NCI-H1092 (cell line): Measurements from ENCODE around the gene SETBP1.

Experiments
- DNase-seq: peaks from one replicate; lab custom pipeline; 2025; lab: John Stamatoyannopoulos, UW

Gene SETBP1

GRCh38 chr18:44679056-44679913, 1.4 kb upstream of the SETBP1 start:
- peak; percentile 87 for DNase-seq

GRCh38 chr18:44679914-44680272, 795 bp upstream of the SETBP1 start:
- DNase-seq: peak; percentile 69

GRCh38 chr18:44681076-44681970, 635 bp downstream of the SETBP1 start:
- DNase-seq: no peak

DNA sequence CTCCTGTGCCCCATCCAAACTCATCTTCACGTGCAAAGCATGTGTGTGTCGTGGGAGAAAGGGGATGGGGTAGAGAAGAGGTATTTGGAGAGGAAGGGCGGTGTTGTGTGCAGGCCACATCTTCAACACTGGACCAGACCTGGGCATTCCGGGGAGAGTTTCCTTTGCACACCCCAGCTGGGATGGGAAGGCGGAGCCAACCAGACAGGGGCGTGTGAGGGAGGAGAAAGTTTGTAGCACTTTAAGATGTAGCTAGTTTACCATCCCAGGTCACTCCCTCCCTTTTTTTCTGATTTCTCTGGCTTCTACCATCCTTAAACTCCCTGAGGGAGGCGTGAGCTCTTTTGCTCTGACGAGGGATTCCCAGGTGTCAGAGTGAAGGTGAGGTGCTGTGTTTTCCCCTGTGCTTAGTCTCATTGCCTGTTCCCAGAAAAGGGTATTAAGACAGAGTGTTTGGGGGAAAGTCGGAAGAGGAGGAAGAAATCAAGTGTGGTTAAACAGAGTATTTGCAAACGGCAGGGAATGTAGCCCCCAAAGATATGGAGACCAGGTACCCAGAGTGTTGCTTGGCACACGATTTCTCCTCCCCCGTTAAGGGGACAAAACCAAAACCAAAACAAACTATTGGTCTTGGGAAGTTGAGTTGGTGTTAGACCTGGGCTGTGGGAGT, 1.6 kb downstream of the SETBP1 start:
- DNase-seq: no peak

- DNase-seq: peak; percentile 53
Measured at GRCh38 chr18:44682871-44683221, 2.2 kb downstream of the SETBP1 start.

GRCh38 chr18:44683556-44683955, 2.9 kb downstream of the SETBP1 start:
- DNase-seq: no peak

DNA sequence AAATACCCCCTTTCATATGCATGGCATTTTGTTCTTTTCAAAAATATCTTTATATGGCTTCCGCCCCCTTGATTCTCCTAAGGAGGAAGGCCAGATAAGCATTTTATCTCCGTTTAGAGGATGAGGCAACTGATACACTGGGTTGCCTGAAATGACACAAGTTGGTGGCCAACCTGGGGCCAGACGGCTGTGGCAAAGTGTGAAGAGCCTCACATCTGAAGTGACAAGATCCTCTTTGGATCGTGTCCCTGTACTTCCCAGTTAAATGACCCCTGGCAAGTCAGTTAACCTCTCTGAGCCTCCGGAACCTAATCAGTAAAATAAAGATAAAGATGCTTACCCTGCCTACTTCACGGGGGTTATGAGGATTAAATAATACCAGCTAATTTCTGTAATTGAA, 4.6 kb downstream of the SETBP1 start:
- DNase-seq: no peak

- no peak for DNase-seq
Measured at GRCh38 chr18:44686156-44686555, 5.5 kb downstream of the SETBP1 start.

DNA sequence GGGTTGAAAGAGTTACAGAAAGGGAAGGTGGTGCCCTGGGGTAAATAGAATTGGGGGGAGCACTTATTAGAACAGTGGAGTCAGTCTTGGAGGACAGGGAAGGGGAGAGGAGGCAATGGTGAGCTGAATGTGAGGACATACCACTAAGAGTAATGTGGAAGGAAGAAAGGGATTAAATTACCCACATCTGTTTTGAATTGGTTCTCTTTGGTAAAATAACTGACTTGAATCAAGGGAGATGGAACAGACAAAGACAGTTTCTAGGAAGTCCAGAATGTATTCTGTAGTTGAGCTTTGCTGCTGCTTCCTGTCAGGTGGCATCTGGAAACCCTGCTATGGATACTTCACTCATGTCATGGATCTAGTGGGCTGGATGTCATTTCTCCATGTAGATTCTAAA, 6.7 kb downstream of the SETBP1 start:
- no peak for DNase-seq

GRCh38 chr18:44689736-44690135, 9.0 kb downstream of the SETBP1 start:
- no peak for DNase-seq

DNA sequence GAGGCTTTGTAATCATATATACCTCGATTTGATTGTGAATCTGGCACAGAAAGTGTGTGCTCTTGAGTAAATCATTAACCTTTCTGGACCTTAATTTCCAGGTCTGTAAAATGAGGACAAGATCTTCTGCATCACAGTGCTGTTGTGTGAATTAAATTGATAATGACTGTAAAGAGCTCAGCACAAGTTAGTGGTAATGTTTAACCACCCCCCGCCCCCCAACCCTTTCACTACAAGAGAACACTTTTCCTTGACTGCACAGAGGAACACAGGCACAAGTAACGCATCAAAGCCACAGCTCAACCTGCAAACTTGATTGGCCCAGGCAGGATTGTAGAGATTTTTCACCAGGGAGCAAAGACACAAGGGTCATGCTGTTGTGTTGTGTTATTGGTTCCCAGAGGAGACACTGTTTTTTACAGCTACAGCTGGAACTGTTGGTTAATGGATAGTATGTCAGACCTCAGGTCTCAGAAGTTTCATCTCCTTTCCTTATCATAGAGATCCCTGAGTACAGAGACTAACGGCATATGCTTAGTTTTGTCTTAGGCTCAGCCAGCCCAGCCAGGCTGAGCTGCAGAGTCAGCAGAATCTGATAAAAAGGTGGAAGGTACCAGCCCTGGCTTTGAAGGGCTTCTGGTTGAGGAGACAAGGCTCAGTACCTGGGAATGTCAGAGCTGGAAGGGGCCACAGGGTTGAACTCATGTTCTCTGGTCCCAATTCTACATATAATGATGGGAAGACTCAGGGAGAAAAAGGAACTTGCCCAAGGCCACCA, 10.6 kb downstream of the SETBP1 start:
- DNase-seq: no peak

GRCh38 chr18:44693030-44693784, 12.5 kb downstream of the SETBP1 start:
- no peak for DNase-seq

GRCh38 chr18:44695503-44695902, 14.8 kb downstream of the SETBP1 start:
- no peak for DNase-seq

DNA sequence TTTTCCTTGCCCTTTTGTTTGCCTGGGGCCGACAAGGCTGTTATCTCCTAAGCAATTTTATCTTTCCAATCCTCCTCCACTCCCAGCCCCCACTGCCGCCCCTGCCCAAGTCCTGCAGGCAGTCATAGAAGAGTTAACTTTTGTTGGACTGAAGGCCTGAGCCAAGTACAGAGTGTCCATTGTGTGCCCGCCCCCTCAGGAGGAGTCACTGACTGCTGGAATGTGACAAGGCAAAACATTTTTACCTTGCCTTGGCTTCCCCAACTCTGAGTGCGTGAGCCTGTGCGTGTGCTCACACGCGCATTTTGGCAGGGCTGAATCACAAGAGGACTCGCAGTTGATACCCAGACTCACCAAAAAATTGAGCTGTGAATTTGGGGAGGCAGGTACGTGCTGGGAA, 16.2 kb downstream of the SETBP1 start:
- no peak for DNase-seq

- DNase-seq: no peak
Measured at GRCh38 chr18:44697315-44697714, 16.6 kb downstream of the SETBP1 start.

DNA sequence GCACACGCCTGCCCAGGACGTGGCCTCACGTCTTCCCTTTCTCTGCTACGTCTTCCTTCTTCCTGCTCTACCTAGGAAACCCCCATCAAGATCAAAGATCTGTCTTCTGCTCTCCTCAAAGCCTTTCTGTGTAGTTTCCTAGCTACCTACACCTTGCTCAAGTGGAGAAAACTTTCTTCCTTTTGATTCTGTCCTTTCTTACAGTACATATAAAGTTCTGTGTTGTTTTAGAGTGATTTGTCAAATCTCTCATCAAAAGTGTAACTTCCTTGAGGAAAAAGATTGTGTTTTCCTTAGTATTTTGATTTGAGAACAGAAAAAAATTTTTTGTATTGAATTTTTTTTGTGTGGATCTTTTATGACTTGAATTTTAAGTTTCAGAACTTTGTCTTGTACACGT, 17.8 kb downstream of the SETBP1 start:
- DNase-seq: no peak

GRCh38 chr18:44699572-44700261, 19.0 kb downstream of the SETBP1 start:
- DNase-seq: no peak

DNA sequence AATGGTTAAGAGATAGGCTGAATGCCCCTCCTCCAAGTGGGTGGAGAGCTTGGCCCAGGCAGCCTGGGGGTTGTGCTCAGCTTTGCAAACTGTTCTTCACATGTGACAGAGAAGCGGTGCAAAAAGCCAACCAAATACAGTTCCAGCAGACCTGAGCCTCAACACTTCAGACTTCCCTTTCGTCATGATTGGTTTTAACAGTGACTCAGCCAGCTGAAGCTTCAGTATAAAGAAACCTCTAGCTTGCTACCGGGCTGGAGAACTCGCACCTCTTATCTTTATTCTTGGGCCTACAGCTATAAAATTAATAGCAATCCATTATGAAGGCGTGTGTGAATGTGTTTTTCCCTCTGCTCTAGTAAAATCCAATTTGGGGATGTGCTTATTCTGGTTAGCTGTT, 20.0 kb downstream of the SETBP1 start:
- DNase-seq: no peak

GRCh38 chr18:44701227-44701626, 20.5 kb downstream of the SETBP1 start:
- DNase-seq: no peak

GRCh38 chr18:44702594-44702993, 21.9 kb downstream of the SETBP1 start:
- DNase-seq: no peak
